NCI-H82 treated with DMSO at 0.1 percent for 48 hours (cell line): ENCODE results near the gene LRBA.

ENCODE experiments used
- DNase-seq: peaks from one replicate; lab custom pipeline; 2025; ENCODE audit not compliant: unreplicated experiment; lab: John Stamatoyannopoulos, UW

The LRBA gene

DNA sequence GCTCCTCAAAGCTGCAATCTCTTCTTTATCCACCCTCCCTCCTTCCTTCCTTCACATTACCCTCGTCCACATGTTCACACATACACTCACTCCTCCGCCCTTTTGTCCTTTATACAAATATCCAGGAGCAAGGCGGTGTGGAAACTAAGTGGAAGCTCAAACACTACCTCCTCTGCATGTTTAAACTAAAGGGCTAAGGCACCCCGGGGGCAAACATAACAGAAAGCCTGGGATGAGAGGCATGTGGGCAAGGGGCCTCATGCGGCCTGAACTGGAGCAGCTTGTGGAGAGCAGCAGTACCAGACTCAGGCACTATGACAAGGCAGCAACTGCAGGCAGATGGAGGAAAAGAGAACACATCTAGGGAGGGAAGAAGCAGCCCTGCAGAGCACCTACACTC is 423.7 kb downstream of the LRBA start:
- DNase-seq = peak; percentile 82

DNA sequence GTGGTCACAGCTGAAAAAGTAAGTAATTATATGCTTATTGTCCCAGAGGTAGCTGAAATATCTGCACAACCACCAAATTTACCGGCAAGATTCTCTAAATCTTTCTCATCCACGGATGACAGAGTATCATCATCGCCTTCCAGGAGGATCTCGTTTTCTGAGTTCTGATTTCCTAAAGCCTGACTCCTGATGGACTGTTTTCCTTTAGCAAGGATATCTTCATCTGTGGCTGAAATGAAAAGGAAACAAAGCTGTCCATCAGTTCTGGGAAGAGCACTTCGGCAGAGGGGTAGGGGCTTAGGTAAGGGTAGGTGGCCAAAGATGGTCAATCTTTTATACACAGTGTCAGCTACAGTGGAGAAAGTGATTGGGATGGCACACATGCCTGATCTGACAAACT is 424.5 kb downstream of the LRBA start:
- DNase-seq = no peak

DNA sequence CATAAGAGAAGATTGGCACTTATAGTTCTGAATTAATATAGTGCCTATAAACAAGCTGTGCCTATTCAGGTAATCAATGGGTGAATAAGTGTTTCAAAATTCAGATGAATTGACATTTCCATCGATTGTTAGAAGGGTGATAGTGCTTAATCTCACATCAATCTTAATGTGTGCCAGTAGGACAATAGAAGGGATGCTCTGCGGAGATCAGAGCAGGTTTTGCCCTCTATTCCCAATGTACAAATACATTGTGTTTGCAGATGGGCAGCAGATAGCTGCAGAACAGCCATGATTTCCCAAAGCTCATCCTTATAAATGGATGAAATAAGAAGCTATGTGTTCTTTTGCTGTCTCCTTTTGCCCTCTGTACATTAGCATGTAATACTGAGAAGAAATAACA is 425.9 kb downstream of the LRBA start:
- DNase-seq = no peak

DNA sequence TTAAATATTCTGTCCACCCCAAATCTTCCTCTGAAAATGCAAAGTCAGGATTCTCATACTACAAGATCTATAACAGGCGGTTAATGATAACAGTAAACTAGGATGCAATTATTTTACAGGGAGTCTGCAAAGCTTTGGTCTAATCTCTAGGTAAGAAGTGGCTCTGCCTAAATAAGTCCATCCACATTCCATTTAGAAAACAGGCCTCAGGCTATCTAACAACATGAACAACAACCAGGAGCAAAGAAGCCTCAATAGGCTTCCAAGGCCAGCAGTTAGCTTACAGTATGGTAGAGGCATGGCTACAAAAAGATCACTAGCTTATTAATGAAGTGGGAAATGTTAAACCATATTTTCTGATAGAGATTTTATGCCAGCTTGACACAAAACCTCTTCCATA is 426.8 kb downstream of the LRBA start:
- no peak for DNase-seq

DNA sequence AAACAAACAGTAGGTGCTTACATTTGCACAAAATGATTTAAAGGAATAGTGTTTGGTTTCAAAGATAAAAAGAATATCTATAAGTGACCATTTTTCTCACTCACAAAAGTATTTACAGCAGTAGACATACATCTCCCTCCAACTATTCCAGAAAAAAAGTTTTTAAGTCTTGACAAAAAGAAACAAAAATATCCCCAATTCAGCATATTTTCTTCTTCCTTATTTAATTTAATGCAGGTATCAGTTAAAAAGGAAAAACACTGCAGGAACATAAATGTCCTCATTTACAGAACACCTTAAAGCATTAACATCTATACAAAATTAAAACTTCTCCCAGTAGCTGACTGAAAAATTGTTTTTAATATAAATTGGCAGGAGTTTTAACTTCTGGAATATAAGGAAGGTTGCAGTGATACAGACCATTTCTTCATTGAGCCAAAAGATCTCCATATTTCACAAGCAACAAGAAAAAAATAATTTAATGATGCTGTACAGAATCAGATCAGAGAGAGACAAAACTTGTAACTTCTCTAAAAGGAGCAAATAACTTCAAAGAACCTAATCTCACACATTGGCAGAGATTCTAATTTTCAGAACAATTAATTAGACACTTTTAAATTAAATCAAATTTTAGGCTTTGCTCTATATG is 428.8 kb downstream of the LRBA start:
- no peak for DNase-seq

DNA sequence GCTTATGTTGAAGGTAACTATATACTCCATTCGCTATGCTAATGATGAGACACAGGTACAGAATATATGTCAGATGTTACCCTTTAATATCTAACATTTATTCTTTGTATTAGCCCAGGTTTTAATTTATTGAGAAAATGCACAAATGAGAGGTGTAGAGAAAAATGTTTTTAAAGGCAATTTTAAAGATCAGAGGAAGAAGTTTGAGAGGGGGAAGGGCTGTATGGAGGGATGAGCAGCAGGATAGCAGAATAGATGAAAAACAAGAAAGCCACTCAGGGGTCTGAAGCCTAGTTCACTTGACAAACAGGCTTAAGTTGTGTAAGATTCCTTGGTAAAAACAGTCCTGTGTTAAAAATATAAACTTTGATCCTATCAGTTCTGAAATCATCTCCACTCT is 429.5 kb downstream of the LRBA start:
- DNase-seq = no peak

DNA sequence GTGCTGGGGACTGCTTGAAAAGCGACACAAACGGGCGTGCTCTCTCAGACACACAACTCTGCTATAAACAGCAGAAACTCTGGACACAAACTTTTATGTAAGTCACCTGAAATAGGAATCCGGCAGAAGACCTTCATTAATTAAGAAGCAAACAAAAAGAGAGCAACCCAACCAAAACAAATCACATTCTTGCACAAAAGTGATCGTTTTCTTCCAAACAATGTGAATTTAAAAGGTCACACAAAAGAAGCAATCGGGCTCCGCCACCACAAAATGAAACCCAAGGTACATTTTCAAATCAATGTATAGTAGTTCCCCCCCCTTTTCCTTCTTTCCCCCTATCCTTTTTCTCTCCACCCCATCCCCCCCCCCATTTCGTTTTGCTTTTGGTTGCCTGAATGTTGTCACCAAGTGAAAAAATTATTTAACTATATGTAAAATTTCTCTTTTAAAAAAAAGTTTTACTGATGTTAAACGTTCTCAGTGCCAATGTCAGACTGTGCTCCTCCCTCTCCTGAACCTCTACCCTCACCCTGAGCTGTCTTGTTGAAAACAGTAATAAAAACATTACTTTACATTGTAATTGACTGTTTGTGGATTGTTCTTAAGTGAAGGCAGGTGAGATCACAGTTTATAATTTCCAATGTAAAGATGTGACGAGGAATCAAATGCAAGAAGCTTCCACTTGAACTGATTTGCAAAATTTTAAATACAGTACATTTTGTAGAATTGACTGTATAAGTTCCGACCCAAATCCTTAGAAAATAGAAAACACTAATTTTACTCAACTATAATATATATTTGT is 430.8 kb downstream of the LRBA start:
- no peak for DNase-seq

DNA sequence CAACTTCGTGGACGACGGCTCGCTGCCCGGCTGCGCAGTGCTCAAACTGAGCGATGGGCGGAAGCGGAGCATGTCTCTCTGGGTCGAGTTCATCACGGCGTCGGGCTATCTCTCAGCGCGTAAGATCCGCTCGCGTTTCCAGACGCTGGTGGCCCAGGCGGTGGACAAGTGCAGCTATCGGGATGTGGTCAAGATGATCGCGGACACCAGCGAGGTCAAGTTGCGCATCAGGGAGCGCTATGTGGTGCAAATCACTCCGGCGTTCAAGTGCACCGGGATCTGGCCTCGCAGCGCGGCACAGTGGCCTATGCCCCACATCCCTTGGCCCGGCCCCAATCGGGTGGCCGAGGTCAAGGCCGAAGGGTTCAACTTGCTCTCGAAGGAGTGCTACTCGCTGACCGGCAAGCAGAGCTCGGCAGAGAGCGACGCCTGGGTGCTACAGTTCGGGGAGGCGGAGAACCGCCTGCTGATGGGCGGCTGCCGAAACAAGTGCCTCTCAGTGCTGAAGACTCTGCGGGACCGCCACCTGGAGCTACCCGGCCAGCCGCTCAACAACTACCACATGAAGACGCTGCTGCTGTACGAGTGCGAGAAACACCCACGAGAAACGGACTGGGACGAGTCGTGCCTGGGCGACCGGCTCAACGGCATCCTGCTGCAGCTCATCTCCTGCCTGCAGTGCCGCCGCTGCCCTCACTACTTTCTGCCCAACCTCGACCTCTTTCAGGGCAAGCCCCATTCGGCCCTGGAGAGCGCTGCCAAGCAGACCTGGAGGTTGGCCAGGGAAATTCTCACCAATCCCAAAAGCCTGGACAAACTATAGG is 431.6 kb downstream of the LRBA start:
- no peak for DNase-seq

DNA sequence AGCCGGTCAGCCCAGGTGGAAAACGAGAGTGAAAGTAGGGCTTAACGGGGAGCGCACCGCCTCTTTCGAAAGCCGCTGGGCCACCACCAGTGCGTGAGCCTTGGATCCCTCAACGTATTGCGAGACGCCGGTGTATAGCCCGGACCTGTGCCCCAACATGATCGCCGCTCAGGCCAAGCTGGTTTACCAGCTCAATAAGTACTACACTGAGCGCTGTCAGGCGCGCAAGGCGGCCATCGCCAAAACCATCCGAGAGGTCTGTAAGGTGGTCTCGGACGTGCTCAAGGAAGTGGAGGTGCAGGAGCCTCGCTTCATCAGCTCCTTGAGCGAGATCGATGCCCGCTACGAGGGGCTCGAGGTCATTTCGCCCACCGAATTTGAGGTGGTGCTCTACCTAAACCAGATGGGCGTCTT is 432.2 kb downstream of the LRBA start:
- no peak for DNase-seq

DNA sequence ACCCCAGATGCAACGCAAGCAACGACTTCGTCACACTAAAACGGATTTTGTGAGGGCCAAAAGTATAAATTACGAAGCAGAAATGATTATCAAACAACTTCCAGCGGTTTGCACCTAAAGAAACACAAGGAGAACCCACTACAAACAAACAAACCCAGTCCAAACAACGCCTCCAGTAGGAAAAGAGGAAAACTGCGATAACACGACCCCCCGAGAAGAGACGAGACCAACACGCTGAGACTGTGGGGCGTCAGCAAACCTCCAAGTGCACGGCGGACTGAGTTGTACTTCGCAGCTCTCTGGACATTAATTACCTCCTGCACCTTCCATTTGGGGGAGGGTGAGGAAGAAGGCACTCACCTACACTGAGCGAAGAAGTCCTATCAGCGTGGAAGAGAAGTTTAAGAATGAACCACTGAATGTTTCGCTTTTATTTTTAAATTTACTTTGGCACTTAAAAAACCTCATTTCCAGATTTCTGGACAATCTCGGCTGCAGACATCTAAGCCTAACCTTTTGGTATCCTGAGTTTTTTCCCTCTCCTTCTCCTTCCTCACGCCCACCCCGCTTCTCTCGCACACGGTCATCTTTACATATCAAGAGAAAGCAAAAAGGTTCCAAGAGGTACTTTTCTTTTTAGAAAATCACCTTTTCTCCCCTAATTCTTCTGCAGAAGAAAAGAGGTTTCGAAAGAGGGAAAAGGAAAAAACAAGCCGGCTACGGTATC is 432.8 kb downstream of the LRBA start, which contains the start of gene MAB21L2:
TSS of gene MAB21L2 (plus strand) at position 6 of the 727 bp plus-strand sequence. CDS start 879 bp downstream, outside the sequence.
- DNase-seq = no peak

DNA sequence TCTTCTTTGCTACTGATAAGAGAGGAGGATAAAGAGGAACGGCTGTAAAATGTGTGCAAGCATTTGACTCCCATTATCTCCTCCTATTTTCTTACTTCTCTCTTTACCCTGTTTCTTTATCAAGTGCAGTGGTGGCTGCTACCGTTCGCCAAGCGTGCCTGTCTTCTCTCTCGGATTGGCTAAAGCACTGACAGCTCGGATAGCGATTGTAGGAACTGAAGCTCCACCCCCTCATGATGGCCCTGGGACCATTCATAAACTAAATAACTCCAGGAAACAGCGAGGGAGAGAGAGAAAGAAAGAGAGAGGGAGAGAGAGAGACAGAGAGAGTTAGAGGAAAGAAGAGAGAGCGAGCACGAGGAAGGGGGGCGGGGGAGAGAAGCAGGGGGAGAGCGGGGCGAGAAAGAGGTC is 433.4 kb downstream of the LRBA start:
- DNase-seq = no peak

DNA sequence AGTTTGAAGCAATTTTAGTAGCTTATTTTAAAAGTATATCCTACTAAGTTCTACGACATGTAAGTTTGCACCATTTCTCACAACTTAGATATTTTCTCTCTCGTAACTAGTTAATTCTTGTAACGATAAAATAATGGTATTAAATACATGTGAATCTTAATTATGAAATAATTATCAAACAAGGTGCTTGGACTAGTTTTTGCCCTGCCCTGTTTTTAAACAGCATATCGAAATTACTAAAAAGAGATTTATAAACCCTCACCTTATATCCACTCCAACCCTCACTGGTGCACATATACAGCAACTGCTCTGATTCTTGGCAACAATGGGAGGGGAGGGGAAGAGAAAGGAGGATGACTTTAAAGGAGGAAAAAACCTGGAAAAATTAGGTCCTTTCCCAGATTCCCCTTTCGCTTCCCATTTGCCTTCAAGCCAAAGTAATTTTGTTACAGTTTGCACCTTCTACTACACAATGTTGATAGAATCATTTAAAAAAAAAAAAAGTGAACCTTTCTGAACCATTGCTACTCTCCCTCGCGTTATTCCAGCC is 434.0 kb downstream of the LRBA start:
- DNase-seq = no peak

DNA sequence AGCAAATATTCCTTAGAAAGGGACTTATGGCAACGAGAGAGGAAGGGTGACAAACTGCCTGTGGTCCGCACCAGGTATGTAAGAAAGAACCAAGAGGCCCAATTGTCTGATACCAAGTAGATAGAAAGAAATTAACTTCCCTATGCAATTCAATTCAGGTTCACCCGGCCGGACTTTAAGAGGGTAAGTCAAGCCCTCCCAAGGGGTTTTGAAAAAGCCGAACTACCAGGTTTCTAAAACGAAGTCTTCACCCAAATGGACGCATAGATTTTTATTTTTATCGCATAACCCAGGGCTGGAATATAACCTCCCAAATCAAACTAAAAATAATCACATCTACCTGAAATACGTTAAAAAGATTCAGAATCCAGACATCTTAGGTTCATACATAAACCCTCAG is 434.8 kb downstream of the LRBA start:
- DNase-seq = no peak

DNA sequence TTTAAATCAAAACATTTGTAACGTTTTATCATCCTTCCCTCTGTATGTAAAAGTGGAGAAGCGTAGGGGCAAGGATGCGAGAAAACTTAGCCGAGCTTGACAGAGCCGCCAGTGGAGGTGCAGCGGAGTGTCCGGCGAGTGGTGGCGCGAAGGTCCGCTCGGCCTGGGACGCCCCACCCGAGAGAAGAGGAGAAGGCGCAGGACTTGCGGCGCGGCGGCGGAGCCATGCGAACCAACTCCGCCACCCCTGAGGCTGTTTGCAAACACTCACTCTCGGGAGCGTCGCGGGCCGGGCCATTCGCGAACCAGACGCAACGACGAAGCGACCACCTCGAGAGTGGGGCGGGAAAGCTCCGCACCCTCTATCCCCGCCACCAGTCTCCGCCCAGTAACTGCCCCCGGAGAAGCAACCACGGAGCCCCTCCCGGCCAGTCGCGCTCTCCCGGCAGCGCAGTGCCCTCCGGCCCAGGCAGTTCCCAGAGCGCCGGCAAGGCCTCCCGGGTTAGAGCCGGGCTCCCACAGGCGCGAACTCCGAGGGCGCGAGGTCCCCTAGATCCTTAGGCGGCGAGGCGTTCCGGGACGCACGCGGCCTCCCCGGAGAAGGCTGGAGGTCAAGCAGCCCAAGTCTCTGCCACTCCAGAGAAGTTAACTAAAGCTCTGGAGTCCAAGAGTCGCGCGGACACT is 435.4 kb downstream of the LRBA start:
- DNase-seq = no peak

DNA sequence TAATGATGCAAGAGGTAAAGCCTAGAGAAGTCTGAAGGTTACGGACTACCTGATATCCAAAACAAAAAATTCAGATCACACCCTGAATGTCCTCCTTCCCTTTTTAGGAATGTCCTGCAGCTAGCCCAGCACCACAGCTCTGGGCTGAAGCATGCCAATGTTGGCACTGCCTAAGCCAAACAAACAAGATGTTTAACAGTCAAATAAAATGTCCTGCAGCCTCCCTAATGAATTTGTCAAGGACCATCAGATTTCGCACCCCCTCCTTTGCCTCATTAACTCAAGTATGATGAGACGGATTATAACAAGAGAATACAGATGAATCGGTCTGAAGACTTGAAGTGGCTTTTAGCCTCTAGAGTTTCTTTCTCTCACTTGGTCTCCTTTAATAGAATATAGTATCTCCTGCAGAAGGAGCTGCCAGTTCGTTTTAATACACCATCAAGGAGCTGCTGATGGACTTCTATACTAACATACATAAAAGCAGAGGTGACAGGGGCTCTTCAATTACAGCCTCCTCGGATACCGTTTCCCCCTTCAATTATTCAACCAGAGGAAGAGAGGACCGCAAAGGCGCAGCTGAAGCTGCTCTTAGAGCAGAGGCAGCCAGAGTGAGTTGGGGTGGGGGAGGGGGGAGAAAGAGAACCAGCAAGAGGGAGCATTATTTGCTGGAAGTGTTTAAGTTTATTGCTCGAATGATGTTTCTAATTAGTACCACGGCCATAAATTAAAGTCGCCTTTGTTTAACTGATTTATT is 436.2 kb downstream of the LRBA start:
- no peak for DNase-seq

DNA sequence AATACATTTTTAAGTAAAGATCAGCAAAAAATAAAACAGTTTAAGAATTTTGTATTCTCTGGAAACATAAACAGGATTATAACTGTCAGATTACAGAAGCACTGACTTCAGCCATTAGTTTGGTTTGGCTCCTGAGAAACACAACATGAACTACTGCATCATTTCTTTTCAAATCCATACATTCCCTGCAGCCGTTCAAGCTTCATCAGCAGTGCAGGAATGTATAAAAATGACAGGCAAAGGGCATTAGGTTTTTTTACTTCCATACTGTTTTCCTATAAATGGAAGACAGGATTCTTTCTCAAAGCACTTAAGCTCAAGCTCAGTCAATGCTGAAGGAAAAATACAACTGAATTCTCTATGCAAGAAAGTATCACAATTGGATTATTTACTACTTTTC is 437.3 kb downstream of the LRBA start:
- no peak for DNase-seq

DNA sequence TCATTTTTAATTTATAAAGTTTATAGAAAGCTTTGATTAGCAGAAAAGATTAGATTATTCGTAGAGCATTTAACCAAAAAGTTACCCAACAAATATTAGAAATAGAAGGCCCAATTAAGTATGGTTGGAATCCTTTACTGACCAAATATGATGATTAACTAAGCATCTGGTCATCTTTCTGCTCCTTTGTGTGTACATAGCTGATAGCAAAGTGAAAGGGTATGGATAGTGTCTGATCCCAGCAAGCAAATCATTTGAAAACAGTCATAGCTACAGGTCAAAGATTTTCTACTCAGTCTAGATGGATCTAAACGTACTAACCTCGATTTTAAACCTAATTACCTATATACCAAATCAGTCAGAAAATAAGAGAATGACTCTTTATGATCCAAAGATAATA is 440.4 kb downstream of the LRBA start:
- DNase-seq = no peak

DNA sequence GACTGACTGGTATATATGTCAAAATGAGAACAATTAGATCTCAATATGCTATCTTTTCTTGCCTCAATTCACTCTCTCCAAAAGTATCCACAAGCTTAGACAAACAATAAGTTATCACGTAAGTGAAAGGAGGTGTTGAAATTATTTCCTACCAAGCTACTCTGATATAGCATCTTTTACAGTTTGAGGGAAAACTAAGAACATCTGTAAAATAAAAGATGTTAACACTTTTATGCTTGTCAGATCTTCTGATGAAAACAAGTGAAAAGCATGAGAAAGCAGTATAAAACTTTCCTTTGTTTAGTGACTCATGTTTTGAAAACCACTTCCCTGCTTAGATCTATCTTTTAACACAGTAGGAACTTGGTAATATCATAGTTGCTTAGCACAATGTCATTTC is 441.6 kb downstream of the LRBA start:
- DNase-seq = no peak

DNA sequence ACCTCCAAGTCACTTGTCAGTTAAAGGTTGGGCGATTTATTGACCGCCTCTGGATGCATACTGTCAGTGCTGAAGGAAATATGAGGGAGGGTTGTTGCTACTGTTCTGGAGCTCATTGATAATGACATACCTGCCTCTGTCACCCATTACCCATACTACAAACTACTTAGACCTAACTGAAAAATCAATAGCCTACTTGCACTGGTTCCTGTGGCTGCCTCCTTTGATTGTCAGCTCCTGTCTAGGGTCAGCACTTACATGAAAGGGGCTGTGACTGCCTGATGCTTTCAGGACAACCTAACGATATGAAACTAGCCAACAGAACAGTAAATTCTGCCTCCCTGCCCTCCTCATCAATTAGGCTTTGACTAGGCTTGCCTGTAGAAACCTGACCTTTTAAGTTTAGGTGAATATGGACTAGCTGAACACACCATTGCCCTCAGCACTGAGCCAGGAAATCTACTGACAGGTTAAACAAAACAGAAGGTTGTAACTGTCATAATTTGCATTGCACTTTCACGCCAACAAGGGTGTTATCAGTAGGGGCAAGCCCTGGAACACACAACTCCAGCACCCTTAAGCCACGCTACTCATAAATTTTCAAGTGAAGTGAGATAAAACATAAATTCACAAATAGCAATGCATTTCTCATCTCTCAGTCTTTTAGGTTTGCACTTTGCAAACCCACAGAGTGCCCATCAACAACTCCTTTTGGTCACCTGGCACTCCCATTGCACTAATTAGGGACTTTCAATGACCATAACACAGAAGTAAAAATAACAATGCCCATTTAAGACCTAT is 442.2 kb downstream of the LRBA start:
- no peak for DNase-seq
